Peyer's patch (tissue), 4 donors: ENCODE data around the gene ARL4A.
A peak's percentile ranks its signal among the peaks of the same experiment; 100 is the strongest.

ENCODE experiments used
- CTCF ChIP-seq, 6 experiments: fragments of 450-650 bp in 4 of 6; fragments of 200-600 bp in 2 of 6; sonication (generic) in 1 of 6; IDR thresholded peaks; one replicate each; pipeline ENCODE4 v1.5.1; 2017 to 2019; ENCODE audit warnings: antibody characterized with exemption in 6 of 6, mild to moderate bottlenecking in 3 of 6, moderate library complexity in 1 of 6
- POLR2A ChIP-seq, 2 donors: fragments of 450-650 bp; IDR thresholded peaks; one replicate each; pipeline ENCODE4 v1.5.1; 2017; ENCODE audit warnings: antibody characterized with exemption in 2 of 2, mild to moderate bottlenecking in 2 of 2, moderate library complexity in 2 of 2

DNA sequence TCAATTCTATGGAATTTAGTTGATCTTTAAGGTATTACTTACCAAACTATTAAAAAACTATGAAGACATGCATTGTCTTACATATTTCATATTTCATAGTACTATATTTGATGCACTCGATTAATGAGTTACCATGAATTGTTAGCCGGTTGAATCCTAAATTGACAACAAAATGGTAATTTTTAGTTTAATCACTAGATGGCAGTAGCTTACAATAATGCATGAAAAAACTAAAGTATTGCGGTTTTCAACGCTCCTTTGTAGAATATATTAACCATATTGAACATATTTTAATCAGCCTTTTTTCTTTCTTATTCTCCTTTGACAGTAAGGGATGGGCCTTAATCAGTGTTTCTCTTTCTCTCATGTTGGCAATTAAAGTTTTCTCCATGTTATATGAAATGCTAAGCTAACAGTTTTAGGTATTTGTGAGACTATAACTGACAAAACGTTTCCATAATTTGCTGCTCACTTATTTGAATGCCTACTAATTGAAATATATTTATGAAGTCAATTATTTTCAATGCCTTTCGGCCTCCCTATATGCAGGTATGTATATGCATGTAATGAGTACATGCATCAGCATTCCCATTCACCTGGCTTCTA, 48.5 kb upstream of the ARL4A start:
- peak; percentile 17 to 67 (median 63) for TF ChIP-seq CTCF (IDR thresholded peaks at IDR 0.05)
- TF ChIP-seq POLR2A (IDR thresholded peaks at IDR 0.05), result no peak
